ENCODE results near the gene TNS1.

- TF ChIP-seq CTCF (IDR thresholded peaks at IDR 0.05) (no peak), POLR2A (IDR thresholded peaks at IDR 0.05) (no peak)
Measured at GRCh38 chr2:218016810-218017209, 14.0 kb upstream of the TNS1 start.

Data from lower leg skin (tissue), 3 donors.